Hepatic stellate cell (primary cell): ENCODE measurements around the gene BID.
A peak's percentile ranks its signal among the peaks of the same experiment; 100 is the strongest.

Experiments used
- DNase-seq: peaks from one replicate; pipeline ENCODE4 v3.0.0; 2011; ENCODE audit warnings: low spot score

The BID gene

GRCh38 chr22:17738386-17739128, 35.7 kb downstream of the BID start:
- no peak for DNase-seq

- peak; percentile 79 for DNase-seq
These were observed 40.1 kb downstream of the BID start for GRCh38 chr22:17734187-17734586.

GRCh38 chr22:17733466-17733865, 40.8 kb downstream of the BID start:
- no peak for DNase-seq

- DNase-seq: no peak
These were observed 41.9 kb downstream of the BID start for GRCh38 chr22:17732251-17732854.

GRCh38 chr22:17729561-17729960, 44.7 kb downstream of the BID start:
- DNase-seq: no peak

- no peak for DNase-seq
These were observed 45.5 kb downstream of the BID start for GRCh38 chr22:17728786-17729185.

GRCh38 chr22:17726928-17727897, 47.1 kb downstream of the BID start:
- no peak for DNase-seq

GRCh38 chr22:17726006-17726927, 48.0 kb downstream of the BID start:
- DNase-seq: peak; percentile 89

- no peak for DNase-seq
These were observed 48.8 kb downstream of the BID start for GRCh38 chr22:17725500-17725796.

- DNase-seq: no peak
These were observed 49.4 kb downstream of the BID start for GRCh38 chr22:17724678-17725499.

- DNase-seq: no peak
These were observed 50.0 kb downstream of the BID start for GRCh38 chr22:17724241-17724640.

GRCh38 chr22:17719911-17720310, 54.4 kb downstream of the BID start:
- DNase-seq: no peak

- DNase-seq: no peak
These were observed 56.6 kb downstream of the BID start for GRCh38 chr22:17717708-17718107.

GRCh38 chr22:17716529-17716928, 57.7 kb downstream of the BID start:
- no peak for DNase-seq

- no peak for DNase-seq
These were observed 61.8 kb downstream of the BID start for GRCh38 chr22:17712441-17712840.

GRCh38 chr22:17710023-17710422, 64.2 kb downstream of the BID start:
- no peak for DNase-seq

- no peak for DNase-seq
These were observed 66.7 kb downstream of the BID start for GRCh38 chr22:17707526-17707925.

- DNase-seq: no peak
These were observed 67.3 kb downstream of the BID start for GRCh38 chr22:17706947-17707346.

- DNase-seq: peak; percentile 84
These were observed 68.0 kb downstream of the BID start for GRCh38 chr22:17705951-17706900.

- DNase-seq: no peak
These were observed 68.7 kb downstream of the BID start for GRCh38 chr22:17705546-17705945.
